GM21576 (cell line): ENCODE results near the gene MIPEP.

Experiments
- ATAC-seq: cut with Tn5 transposase; IDR thresholded peaks from one replicate; pipeline ENCODE4 v1.9.1; 2021; ENCODE audit warnings: mild to moderate bottlenecking, moderate library complexity; ENCODE audit not compliant: unreplicated experiment

MIPEP gene

DNA sequence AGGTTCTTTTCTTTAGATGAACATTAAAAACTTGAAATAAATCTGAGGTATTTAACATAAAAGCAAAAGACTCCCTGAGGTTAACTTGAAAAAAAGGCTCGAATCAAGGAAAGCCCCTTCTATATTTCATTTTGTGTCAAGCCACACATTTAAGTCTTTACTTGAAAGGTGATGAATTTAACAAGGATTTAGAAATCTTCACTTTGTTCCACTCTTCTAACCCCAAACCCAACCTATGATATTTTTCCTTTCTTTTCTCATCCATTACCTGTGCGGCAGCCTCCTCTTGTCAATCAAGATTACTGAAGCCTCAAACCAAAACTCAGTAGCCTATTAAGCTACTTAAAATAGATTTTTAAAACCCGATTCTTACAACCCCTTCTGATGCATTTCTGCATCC lies 33.8 kb downstream of the MIPEP start:
- no peak for ATAC-seq

GRCh38 chr13:23852351-23852750 lies 36.8 kb downstream of the MIPEP start:
- no peak for ATAC-seq

- ATAC-seq, result no peak
Measured at GRCh38 chr13:23851106-23851505, 38.1 kb downstream of the MIPEP start.

GRCh38 chr13:23850134-23850533 lies 39.1 kb downstream of the MIPEP start:
- no peak for ATAC-seq

- no peak for ATAC-seq
Measured at GRCh38 chr13:23849670-23850069, 39.5 kb downstream of the MIPEP start.

GRCh38 chr13:23848646-23849141 lies 40.5 kb downstream of the MIPEP start:
- no peak for ATAC-seq

GRCh38 chr13:23848019-23848418 lies 41.2 kb downstream of the MIPEP start:
- no peak for ATAC-seq

DNA sequence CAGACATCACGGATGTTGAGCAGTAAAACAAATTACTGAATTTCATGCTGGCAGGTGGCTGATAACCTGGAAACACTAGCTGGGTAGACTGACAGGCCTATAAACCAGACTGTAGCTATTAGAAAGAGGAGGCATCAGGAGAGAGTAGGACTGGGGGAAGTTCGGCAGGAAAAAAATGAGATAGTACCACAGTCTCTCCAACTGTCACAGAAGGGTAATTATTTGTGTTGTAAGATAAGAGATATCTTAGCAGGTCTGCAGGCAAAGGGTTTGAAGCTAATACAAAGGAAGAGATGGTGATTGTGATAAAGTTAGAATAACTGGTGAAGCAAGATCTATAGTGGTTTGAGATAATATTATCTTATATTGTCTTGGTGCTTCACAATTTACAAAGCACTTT lies 41.7 kb downstream of the MIPEP start:
- ATAC-seq, result no peak

- peak; percentile 17 for ATAC-seq
Measured at GRCh38 chr13:23845105-23845725, 44.0 kb downstream of the MIPEP start.

- no peak for ATAC-seq
Measured at GRCh38 chr13:23844132-23844531, 45.1 kb downstream of the MIPEP start.

GRCh38 chr13:23843436-23843835 lies 45.8 kb downstream of the MIPEP start:
- no peak for ATAC-seq

DNA sequence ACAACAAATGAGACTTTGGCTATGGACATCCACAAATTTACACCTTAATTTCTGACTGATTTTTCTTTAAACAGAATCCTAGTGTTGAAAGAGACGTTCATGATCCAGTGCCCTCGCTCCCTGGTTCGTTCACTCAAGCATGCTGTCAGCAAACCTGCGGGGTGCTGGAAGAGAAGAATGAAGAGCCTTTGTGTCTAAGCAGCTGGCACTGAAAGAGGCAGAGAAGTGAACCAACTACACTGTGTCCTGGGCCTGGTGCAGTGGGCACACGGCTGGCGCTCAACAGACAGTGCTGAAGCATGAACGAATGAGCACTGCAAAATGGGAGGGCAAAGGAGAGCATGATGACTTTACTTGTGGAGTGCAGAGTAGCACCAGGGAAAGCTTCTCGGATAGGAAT lies 46.8 kb downstream of the MIPEP start:
- ATAC-seq, result no peak

- ATAC-seq, result no peak
Measured at GRCh38 chr13:23833733-23834611, 55.2 kb downstream of the MIPEP start.

DNA sequence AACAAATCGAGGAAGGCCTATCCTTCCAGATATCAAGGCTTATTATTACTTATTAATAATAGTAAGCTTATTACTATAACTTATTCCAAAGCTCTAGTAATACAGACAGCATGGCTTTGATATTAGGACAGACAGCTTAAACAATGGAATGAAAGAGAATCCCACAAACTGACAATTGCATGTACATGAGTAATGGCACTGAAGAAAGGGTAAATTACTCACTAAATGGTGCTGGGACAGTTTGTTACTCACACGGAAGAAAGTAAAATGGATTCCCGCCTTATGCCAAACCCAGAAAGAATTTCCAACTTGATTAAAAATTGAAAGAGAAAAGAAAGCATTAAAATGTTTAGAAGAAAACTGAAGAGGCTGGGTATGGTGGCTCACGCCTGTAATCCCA lies 60.3 kb downstream of the MIPEP start:
- no peak for ATAC-seq

DNA sequence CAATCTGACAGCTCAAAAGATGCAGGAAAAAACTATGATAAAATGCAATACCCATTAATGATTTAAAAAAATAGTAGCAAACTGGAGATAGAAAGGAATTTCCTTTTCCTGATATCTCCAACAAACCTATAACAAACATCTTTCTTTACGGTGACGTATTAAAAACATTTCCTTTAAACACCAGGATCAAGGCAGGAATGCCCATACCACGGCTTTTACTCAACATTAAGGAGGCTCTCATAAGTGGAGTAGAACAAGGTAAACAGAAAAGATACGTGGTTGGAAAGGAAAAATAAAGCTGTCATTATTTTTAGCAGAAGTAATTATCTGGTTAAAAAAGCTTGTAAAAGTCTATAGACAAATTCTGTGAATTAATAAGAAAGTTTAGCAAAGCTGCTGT lies 61.1 kb downstream of the MIPEP start:
- no peak for ATAC-seq

DNA sequence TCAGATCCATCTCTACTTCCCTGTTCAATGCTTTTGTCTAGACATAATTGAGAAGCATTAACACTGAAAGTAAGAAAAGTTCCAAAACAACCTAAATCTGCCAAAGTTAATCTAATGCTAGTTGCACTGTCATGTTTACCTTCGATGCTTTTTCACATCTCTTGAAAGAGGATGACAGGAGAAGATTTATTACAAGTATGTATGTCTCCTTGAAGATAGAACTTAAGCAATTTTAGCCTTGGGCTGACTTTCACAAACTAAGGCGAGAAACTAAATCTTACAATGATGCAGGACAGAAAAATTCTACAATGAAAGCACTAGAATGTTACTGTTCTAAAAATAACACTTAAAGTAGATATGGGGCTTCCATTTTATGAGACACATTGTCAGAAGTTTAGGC lies 64.0 kb downstream of the MIPEP start:
- ATAC-seq, result no peak

- no peak for ATAC-seq
Measured at GRCh38 chr13:23824371-23824770, 64.8 kb downstream of the MIPEP start.

DNA sequence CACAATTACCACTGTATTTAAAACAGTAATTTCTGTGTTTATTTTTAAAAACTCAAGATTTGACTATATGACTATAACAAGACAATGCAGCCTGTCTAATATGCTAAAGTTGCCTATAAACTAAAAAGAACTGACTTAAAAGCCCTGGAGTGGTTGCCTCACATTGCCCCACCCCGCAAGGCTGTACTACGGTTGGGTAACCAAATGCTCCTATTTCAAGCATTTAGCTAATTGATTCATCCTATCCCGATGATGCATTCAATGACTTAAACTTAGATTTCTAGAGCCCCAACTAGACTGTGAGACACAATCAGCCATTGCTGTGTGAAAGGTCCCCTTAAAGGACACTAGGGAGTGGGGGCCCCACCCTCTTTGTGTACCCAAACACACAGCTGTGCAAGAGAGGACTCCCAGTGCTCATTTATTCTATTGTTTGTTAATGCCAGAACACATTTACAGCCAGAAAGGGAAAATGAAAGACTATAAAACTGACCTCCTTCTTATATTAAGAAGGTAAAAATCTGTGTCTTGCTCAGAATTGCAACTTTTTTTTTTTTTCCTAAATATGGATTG lies 66.9 kb downstream of the MIPEP start:
- no peak for ATAC-seq

DNA sequence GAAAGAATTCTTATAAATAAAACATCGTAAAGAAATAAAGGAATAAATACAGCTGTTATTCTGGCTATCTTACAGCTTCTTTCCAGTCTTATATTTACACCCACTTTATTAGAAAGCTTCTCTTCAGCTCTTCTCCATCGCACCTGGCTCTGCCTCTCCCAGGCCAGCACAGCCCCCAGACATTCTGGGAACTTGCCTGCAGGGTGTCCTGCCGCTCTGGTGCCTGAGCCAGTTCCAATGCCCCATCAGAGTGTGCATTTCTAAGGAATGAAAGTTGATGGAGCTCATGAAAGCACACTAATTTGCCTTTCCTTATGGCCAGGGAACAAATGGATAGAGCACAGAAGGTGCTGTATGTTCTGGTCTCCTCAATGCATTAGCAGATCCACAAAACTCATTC lies 68.7 kb downstream of the MIPEP start:
- ATAC-seq, result no peak

- ATAC-seq, result no peak
Measured at GRCh38 chr13:23817830-23818229, 71.4 kb downstream of the MIPEP start.

- ATAC-seq, result no peak
Measured at GRCh38 chr13:23817136-23817535, 72.1 kb downstream of the MIPEP start.

- ATAC-seq, result no peak
Measured at GRCh38 chr13:23813635-23814034, 75.6 kb downstream of the MIPEP start.
